Measurements from ENCODE around the gene ITGA2. TPM values are rescaled to one million over a fixed set of nuclear protein-coding genes. Genes with fewer than 3 reads are reported as not detected.

Gene ITGA2
- total RNA-seq, 1 experiment from 2014 or later = 36.6 TPM

GRCh38 chr5:53038196-53038847, 49.2 kb downstream of the ITGA2 start (continued):
- TF ChIP-seq ZBTB33 (IDR thresholded peaks at IDR 0.05; ENCODE audit: extremely low read depth, insufficient replicate concordance, low read length) = no peak
- TF ChIP-seq SP1 (IDR thresholded peaks at IDR 0.05; ENCODE audit: low read depth) = no peak
- no peak for TF ChIP-seq SIN3A (IDR thresholded peaks at IDR 0.05; ENCODE audit: low read depth)

GRCh38 chr5:53039855-53040254, 50.7 kb downstream of the ITGA2 start:
- no TSS peak for BruUV-seq (replicated peaks)
- no peaks in the 10 kb centered on the region for H4K20me1 ChIP-seq (ENCODE audit: insufficient read depth)
- no peak for TF ChIP-seq EGR1 (IDR thresholded peaks at IDR 0.05; ENCODE audit: low read depth)
- H2AFZ ChIP-seq (ENCODE audit: low read depth, low read length, poor library complexity, severe bottlenecking) = no peak overlapping the region
- no peaks in the 10 kb centered on the region; the same call in 1 of the 2 replicates for H3K79me2 ChIP-seq (ENCODE audit: insufficient read depth, low read length)
- DNase-seq (ENCODE audit: low read depth, low spot score) (no peak), ATAC-seq (no peak)
- no peak overlapping the region for H3K4me3 ChIP-seq (replicated peaks in 1 of 2; ENCODE audit: low read depth in 1 of 2, low read length in 2 of 2)
- no peaks in the 10 kb centered on the region for H3K9me2 ChIP-seq (ENCODE audit: insufficient read depth)
- H3K4me1 ChIP-seq (ENCODE audit: control insufficient read depth in 1 of 2, insufficient read depth in 2 of 2, low read length in 2 of 2) = peaks cover 31 to 40% of the 10 kb centered on the region in 2 experiments
- H3K9me3 ChIP-seq (ENCODE audit: control insufficient read depth in 1 of 2, insufficient read depth in 1 of 2, low read depth in 1 of 2, low read length in 2 of 2) = no peaks in the 10 kb centered on the region
- CTCF ChIA-PET = no interaction called here
- no peaks in the 10 kb centered on the region for H3K36me3 ChIP-seq (ENCODE audit: control insufficient read depth in 1 of 2, insufficient read depth in 2 of 2, low read length in 2 of 2)
- no peak overlapping the region for H3K4me2 ChIP-seq (ENCODE audit: low read length)
- no peak overlapping the region for H3K9ac ChIP-seq (ENCODE audit: low read length)
- POLR2A ChIA-PET = no interaction called here
- H3K27me3 ChIP-seq (ENCODE audit: insufficient read depth, low read length) = no peaks in the 10 kb centered on the region
- RAD21 ChIA-PET (ENCODE audit: low non-redundant PET in 1 of 2, low total read pairs in 2 of 2, uncharacterized antibody in 2 of 2, unreplicated experiment in 2 of 2) = no interaction called here
- intact Hi-C loops (cut with micrococcal nuclease) = loop anchor here (5.0 kb wide), 1 partner anchor 93 kb away; no protein-coding TSS in a partner anchor
- H3K27ac ChIP-seq (ENCODE audit: low read depth, low read length) = no peak overlapping the region
